HG02588 (cell line): ENCODE measurements around the gene GLRX5.

Source experiments
- ATAC-seq: cut with Tn5 transposase; IDR thresholded peaks from one replicate; pipeline ENCODE4 v1.9.1; 2021; ENCODE audit warnings: mild to moderate bottlenecking, moderate library complexity; ENCODE audit not compliant: unreplicated experiment

The GLRX5 gene

DNA sequence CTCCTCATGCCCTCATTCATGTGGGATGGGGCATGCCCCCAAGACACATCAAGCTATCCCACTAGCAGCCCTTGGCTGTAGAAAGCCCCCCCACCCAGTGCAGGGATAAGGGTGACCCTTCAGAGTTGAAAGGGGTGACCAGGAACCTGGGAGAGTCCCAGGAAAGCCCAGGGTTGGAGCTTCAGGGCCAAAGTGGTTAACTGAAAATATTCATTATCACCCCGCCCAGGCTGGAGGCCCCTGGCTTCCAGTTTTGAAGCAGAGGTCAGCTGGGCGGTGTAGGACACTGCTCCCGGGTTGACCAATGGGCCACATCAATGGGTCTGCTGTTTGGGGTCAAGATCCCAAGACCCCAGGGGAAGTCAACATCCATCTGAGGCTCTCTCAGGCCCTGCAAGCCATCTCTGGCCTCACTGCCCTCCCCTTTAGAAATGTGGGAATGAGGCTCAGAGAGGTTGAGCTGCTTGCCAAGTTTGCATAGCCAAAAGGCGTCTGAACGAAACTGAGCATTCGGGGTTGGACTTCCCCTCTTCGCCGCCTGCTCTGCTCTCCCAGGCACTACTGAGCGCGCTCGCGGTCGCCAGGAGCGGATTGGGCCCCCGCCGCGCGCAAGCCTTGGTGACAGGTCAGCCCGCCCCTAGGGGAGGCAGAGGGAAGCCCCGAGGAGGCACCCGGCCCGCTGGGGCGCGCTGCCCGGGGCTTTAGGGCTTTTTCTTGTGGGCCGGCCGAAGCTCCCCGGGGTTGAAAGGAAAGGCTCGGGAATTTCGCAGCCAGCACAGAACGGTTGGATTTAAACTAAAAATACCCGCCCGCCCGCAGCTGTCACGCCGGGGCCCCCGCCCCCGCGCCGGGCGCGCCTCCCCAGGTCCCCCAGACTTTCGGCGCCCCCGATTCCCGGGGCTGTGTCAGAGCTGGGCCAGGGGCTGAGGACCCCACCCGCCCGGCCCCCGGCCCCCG, 19.0 kb upstream of the GLRX5 start:
- ATAC-seq: peak; percentile 72

DNA sequence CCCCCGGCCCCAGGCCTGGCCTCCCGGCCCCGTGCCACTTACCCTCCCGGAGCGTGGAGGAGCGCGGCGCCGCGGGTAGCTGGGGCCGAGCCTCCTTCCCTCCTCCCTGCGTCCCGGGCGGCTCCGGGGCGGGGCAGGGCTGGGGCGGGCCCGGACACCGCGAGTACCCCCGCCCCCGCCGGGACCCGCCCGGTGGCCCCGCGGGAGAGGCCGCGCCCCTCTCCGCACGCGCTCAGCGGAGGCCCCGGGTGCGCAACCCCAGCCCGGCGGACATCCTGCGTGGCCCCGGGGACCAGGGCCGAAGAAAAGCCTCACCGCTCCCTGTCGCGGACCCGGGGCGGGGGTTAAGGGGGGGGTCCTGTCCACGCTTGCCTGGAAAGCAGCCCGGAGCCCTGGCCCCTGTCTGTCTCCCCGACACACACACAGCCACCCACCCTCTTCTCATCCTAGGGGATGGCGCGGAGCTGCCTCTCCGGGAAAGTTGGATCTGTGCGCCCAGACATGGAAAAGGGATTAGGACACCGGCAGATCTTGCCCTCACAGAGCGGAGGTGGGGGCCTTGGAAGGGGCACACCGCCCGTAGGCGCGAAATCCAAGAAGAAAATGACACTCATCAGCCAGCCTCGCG, 18.2 kb upstream of the GLRX5 start, which contains the start of gene SYNE3:
Gene SYNE3, minus strand, starts transcription at position 97 of the 628 bp plus-strand sequence. CDS start 40,829 bp downstream, outside the sequence.
- ATAC-seq: peak; percentile 47

DNA sequence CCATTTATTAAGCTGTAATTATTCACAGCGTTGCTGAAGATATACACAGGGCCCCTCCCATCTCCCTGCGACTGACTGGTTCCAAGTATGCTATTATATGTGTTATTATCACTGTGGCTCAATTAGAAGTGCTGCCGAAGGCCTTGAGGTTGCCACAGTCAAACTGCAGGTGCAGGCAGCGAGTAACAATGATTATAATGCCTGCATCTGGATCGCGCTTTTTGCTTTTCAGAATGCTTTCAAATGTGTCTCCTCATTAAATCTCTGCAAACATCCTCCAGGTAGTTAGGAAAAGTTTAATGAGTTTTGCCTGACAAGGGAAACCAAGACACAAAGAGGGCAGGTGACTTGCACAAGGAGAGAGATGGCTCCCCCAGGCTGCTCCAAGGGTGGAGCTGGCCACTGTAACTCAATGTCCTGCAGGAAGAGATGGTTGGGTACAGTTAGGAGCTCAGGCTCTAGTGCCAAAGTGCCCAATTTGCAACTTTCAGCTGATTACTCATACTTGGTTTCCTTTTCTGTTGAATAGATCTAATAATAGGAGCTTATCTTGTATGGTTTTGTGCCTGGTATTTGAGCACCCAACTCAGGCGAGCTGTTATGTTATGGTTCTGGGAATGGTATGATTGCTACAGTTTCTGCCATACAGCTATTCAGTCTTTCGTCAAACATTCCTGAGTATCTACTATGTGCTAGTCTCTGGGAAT, 16.7 kb upstream of the GLRX5 start:
- ATAC-seq: no peak

DNA sequence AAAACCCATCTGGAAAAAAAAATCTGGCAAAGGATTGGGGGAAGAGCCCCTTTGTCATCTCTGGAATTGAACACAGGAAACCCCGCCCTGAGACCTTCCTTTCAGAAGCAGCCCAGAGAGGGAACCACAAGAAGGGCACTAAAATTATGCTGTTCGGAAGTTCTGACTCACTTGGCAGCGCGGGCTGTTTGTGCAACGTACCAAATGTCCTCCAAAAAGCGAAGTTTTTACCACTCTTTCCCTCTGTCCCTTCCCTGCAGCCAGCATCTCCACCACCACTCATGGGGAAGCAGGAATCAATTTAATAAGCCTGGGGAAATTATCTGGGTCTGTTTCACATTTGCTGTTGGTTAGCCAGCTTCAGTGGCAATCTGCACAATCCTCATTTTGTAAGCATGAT, 15.2 kb upstream of the GLRX5 start:
- ATAC-seq: no peak

DNA sequence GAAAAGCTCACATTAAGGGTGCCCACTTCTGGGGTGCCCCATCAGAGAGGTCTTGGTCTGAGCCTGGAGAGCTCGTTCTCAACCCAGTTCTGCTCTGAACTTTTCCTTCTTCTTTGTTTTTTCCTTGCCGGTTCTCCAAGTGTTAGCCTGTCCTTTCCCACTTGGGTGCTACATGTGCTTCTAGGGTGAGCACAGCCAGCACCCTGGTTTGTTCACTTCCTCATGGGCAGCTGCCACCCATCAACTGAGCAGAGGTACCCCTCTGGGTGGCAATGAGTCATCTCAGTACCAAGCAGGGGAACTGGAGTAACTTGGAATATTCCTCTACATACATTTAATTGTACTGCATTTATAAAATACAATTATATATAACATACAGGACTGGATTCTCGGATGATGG, 14.5 kb upstream of the GLRX5 start:
- ATAC-seq: no peak

DNA sequence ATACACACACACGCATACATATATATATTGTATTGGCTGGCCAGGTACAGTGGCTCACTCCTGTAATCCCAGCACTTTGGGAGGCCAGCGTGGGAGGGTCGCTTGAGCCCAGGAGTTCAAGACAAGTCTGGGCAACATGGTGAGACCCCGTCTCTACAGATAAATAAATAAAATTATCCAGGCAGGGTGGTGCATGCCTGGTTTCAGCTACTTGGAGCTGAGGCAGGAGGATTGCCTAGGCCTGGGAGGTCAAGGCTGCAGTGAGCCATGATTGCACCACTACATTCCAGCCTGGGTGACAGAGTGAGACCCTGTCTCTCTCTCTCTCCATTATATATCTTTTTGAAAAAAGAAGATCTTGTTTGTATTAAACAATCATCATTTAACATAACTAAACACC, 13.8 kb upstream of the GLRX5 start:
- ATAC-seq: no peak

DNA sequence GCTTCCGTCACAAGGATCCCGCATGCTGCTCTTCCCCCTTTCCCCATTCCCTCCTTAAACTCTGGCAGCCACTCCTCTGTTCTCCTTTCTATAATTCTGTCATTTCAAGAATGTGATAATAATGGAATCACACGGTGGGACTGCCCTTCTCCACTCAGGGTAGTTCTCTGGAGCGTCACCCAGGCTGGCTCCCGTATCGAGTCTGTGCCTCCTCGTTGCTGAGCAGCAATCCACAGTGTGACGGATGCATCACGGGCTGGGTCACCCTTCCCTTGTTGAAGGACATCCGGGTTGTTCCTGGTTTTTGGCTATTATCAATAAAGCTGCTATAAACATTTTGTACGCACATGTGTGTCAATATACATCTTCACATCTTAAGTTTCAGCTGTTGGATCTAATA, 12.7 kb upstream of the GLRX5 start:
- no peak for ATAC-seq

DNA sequence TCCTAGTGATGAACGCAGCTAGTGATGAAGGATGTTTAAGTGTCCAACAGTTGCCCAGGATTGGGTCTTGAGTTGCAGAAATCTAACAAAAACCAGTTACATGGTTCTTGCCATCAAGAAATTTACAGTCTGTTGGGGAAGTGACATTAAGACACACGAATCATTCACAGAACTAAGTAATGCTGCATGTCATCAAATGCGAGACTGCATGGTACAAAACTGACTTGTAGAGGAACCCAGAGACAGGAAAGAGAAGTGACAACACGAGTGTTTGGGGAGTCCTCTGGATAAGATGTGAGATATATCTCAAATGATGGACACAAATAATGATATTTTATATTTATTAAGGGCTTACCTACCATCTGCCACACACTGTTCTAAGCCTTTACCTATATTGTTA, 12.3 kb upstream of the GLRX5 start:
- ATAC-seq: no peak

DNA sequence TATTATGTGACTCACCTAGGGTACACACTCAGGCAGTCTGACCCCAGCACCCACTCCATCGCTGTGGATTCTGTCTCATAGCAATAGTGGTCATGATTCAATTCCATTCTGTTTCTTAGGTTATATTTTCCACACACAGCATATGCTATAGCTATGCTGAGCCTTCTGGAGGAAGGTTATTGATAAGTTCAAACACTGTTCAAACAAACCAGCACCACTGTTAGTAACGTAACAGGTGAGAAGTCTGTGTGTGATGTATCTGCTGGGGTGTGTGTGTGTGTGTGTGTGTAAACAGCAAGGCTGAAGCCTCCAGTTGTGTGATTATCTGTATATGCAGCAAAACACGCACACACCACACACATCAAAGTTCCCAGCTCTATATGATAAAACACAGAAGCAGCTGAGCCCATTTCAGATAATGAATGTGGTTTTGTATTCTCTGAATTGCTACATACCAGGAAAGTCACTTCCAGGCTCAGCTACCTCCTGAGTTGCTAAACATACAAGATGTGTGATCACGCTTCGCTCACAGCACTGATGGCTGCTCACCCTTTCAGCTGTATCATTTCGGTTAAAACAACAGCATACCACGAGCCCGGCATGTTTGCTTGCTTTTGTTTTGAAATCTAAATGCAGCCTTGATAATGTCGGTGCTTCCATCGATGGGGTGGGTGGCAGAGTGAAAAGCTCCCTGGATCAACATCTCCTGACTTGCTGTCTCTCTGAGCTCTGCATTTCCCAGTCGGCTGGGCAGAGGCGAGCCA, 11.6 kb upstream of the GLRX5 start:
- ATAC-seq: no peak

DNA sequence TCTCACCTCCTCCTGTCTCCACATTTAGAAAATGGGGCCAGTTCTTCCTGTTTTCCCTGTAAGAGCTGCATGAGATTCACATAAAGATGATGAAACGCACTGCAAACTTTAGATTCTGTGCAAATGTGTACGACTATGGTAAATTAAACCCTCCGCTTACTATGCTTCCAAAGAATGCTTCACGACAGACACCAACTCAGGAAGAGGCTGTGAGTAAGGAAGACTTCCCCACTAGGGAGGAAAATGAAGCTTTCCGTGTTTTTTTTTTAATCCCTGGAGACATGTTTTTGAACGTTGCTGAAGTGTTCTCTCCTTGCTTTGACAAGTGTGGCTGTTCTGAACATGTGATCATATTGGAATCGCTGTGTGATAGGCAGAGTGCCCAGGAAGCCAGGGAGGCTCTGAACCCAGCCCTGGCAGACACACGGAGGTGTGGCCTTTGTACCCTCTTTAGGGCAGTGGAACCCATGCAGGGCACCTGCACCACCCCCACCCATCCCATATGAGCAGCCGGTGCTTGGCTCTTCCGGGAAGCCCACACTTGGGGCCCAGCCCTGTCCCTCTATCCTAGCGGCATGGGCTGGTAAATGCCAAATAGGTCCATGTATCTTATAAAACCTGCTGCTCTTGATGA, 10.9 kb upstream of the GLRX5 start:
- no peak for ATAC-seq

DNA sequence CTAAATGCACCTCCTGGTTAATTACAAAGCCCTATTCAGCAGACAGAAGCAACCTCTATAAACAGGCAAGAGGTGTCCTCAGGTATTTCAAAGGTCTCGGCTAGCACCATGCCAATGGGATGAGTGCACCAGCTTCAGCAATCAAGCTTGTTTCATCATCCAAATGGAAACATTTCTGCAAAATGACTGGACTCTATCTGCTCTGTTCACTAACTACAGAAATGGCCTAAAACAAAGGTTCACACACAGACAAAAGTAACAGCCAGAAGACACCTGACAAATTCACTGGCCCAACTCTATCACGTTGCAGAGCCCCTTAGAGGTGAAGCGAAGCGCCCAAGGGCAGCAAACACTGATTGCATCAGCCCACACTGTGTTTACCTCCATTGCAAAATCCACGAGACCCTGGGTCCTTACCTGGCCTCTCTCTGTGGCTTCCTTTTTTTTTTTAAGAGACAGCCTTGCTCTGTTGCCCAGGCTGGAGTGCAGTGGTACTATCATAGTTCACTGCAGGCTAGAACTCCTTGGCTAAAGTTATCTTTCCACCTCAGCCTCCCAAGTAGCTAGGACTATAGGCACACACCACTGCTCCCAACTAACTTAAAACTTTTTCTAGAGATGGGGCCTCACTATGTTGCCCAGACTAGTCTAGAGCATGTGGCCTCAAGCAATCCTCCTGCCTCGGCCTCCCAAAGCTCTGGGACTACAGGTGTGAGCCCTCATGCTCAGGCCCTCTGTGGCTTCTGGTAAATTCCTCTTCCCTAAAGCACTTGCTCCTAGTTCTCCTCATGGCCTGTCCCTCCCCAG, 9.9 kb upstream of the GLRX5 start:
- ATAC-seq: no peak

DNA sequence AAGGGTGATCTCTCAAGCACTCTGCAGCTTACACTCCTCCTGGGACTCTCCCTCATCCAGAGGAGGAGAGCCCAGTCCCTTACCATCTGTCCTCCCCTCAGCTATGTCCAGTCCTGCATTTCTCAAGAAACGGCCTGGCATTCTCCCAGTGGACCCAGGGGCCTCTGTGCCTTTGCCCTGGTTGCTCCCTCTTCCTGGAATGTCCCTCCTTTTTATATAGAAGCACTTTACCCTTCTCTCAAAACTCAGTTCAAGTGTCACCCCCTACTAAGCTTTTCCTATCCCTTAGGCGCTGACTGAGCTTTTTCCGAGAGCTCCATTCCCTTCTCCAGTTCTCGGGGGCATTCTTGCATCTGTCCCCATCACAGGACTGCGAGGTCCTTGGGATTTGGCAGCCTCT, 8.9 kb upstream of the GLRX5 start:
- ATAC-seq: no peak

DNA sequence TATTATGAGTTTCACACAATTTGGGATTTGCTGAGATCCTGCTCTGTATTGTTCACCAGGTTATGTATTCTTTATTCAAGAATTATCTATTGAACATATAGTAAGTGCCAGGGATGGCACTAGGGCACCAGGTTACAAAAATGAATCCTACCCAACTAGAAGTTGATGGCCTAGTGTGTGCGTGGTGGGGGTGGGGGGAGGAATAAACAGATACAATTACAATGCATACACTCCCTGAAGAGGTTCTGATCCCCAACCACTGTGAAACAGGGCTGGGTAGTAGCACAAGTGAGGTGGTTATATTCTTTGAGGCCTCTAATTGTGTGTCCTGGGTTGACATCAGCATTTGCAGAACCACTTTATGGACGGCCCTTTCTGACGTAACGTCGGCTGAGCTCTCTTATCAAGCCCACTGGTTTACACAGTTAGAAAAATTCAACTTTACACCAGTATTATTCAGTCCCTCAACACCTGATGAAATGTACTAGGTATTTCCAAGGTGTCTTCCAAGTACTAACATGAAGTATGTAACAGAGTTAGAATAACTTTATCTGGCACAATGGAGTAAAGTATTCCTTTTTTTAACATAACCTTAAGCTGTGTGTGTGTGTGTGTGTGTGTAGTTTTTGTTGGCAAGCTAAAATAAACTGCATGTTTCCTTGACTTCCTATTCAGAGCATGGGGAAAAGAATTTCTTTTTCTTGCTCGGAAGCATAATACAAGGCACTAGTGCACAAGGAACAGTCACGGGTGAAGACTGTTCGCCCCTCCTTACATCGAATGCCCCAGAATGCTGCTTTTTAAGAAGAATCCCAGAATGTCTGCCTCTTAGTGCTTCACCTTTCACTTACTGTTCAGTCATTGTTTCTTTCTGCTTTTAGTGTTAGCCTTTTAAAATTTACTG, 8.1 kb upstream of the GLRX5 start:
- ATAC-seq: no peak

DNA sequence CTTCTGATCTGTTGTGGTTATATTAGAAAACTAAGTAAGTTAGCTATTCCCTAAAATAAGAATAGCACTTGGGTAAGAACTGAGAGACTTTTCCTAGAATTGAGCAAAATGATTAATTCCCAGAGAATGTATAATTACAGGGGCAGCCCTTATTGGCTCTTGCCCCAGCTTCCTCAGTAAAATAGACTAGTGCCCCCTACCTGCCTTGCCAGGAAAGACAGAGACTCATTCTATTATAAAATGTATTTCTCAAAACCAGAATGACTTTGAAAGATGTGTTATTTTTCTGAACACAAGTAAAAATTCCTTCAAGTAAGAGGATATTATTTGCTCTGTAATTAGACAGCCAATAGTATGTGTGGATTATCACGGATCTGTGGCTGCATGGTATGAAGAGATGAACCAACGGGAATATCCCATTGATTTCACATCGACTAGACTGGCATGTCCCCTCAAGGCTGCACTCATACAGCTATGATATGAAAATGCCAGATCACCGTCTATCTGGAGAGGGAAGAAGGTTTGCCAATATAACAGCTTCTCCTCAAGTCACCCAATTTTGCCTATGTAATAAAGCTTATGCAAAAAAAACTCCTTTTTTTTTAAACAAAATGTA, 7.4 kb upstream of the GLRX5 start:
- no peak for ATAC-seq

DNA sequence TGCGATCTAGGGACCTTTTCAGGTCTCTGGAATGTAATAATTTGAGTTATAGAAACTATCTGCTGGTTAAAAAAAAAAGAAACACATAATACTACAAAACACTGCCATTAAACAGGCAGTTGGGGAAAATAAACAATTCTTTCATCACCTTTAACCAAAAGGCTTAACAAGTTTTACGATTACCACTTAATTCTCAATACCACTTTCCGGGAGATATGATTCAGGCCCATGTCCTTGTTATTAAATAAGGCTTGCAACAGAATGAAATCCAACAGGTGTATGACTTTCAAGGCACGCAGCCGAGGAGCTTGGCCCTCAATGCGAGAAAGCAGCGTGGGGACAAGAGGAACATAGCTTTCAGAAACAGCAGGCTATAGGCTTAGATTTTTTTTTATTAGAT, 5.6 kb upstream of the GLRX5 start:
- no peak for ATAC-seq

DNA sequence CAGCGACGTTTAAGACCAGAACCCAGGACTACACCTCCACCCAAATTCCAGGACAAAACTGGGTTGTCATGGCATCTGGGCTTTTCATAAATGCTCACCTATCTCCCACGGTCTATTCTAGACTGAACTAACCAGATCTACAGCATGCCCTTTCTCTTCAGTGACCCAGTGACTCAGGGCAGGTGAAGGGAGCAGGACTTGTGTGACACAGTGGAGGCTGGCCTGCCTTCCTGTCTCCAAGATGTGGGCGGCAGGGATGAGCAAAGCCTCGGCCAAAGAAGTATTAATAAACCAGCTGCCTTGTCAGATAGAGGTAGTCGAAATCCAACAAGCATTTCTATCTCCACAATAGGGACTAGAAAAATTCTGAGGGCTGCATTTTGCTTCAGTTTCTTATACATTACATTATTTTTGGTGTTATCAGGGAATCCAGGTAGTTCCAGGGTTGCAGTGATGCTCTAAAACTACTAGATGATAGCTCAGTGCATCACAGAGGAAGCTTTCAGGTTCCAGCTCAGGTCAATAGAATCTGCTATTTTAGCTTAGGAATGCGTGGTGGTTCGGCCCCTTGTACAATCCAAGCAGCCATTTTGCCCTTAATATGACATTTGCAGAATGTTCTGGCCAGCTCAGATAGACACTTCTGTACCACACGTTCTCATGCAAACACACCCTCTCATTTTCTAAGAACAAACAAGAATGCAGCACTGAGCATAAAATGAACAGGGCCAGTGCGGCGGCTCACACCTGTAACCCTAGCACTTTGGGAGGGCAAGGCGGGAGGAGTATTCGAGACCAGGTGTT, 4.2 kb upstream of the GLRX5 start:
- no peak for ATAC-seq

DNA sequence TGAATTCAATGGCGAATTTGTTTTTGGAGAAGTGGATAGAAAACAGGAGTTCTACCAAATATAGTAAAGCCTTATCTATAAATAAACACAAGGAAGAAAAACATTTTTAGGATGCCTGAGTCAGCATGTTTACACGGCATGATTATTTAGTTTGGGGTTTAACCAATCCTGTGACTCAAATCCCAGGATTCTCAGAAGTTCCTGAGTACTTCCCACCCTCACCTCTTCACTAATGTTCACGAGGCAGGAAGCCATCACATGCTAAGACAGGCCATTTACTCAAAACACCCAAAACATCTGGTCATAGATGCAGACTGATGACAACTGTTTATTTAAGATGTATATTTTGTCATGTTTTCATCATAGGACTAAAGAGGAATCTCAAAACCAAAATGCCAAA, 3.4 kb upstream of the GLRX5 start:
- ATAC-seq: no peak
